C4-2B (cell line): ENCODE data around the gene NKX2-3.

Experiments
- H3K27ac ChIP-seq: fragments of 450-650 bp; 2 replicates; pipeline ENCODE4 v1.5.1; 2017
- CTCF ChIP-seq: fragments of 450-650 bp; conservative IDR thresholded peaks from 2 replicates; pipeline ENCODE4 v1.5.1; 2017; ENCODE audit warnings: mild to moderate bottlenecking
- ZFX ChIP-seq: fragments of 450-650 bp; IDR thresholded peaks from 2 replicates; pipeline ENCODE4 v1.6.1; 2017

NKX2-3 gene

GRCh38 chr10:99562631-99563030 lies 29.9 kb downstream of the NKX2-3 start:
- no peak overlapping the region for H3K27ac ChIP-seq
- TF ChIP-seq ZFX (no peak), CTCF (no peak)

- no peak overlapping the region for H3K27ac ChIP-seq
- TF ChIP-seq ZFX, result no peak
- TF ChIP-seq CTCF, result no peak
These were observed 31.6 kb downstream of the NKX2-3 start for GRCh38 chr10:99564361-99564760.

GRCh38 chr10:99565166-99565565 lies 32.4 kb downstream of the NKX2-3 start:
- TF ChIP-seq CTCF, result no peak
- TF ChIP-seq ZFX, result no peak
- H3K27ac ChIP-seq, result no peak overlapping the region

GRCh38 chr10:99569253-99569939 lies 36.7 kb downstream of the NKX2-3 start:
- no peak overlapping the region for H3K27ac ChIP-seq
- TF ChIP-seq ZFX (no peak), CTCF (no peak)

GRCh38 chr10:99569961-99570360 lies 37.2 kb downstream of the NKX2-3 start:
- no peak for TF ChIP-seq CTCF
- TF ChIP-seq ZFX, result no peak
- no peak overlapping the region for H3K27ac ChIP-seq

DNA sequence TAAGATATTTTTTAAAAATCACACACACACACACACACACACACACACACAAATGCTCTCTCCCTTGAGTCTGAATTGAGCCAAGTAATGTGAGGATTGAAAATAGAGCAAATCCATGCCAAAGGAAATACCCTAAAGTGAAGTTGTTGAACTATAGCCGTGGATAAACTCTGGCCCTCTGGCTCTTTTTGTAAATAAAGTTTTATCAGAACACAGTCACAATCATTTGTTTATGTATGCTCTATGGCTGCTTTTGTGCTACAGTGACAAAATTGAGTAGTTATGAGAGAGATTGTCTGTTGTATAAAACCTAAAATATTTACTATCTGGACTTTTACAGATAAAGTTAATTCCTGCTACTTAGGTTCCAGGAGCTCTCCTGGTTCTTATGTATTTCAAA lies 39.1 kb downstream of the NKX2-3 start:
- TF ChIP-seq ZFX (no peak), CTCF (no peak)
- no peak overlapping the region for H3K27ac ChIP-seq

GRCh38 chr10:99573790-99574189 lies 41.0 kb downstream of the NKX2-3 start:
- H3K27ac ChIP-seq, result no peak overlapping the region; the same call in 1 of the 2 replicates

More at GRCh38 chr10:99573790-99574189, 41.0 kb downstream of the NKX2-3 start:
- TF ChIP-seq ZFX (no peak), CTCF (no peak)
